B cell (primary cell): ENCODE data around the gene MAPRE3. TPM values are rescaled to one million over a fixed set of nuclear protein-coding genes. Genes with fewer than 3 reads are reported as not detected.

Experiments used
- ATAC-seq: fragments of 200-7000 bp; cut with Tn5 transposase; one replicate; pipeline ENCODE4 v1.10.0; 2021; ENCODE audit warnings: low read depth, mild to moderate bottlenecking, moderate number of reproducible peaks, moderate library complexity
- CTCF ChIA-PET: fragments of 350-600 bp; sonication (Branson Sonifier 250); formaldehyde crosslinking; loops from one replicate; lab custom pipeline; 2021; ENCODE audit warnings: antibody characterized with exemption, inconsistent platforms; lab: Charles Lee
- POLR2A ChIA-PET: fragments of 350-600 bp; sonication (Branson Sonifier 250); formaldehyde crosslinking; loops from one replicate; lab custom pipeline; 2021; ENCODE audit warnings: antibody characterized with exemption; lab: Charles Lee
- DNase-seq: peaks from one replicate; pipeline ENCODE4 v3.0.0; 2013
- H2AFZ ChIP-seq: 2 replicates; pipeline ENCODE4 v1.6.1; 2012; ENCODE audit warnings: mild to moderate bottlenecking, low read depth, low read length; ENCODE audit not compliant: insufficient read depth, poor library complexity, severe bottlenecking
- H3K27ac ChIP-seq, 2 donors: 1 replicate in 1 of 2; 2 replicates in 1 of 2; pipeline ENCODE4 v1.5.1; 2012 to 2013; ENCODE audit warnings: low read length in 2 of 2, mild to moderate bottlenecking in 2 of 2, moderate library complexity in 1 of 2
- H3K27me3 ChIP-seq, 4 experiments: fragments of 200-600 bp in 1 of 4; sonication (generic) in 1 of 4; replicated peaks in 1 of 4; 1 replicate in 2 of 4; 2 replicates in 2 of 4; pipeline versions ENCODE4 v1.6.1 to v1.7.0; 2013 to 2016; ENCODE audit warnings: low read length in 3 of 4, mild to moderate bottlenecking in 2 of 4, mixed read lengths in 1 of 4, moderate library complexity in 1 of 4; ENCODE audit not compliant: insufficient read depth in 4 of 4, control insufficient read depth in 3 of 4; ENCODE audit errors: control extremely low read depth in 1 of 4
- H3K36me3 ChIP-seq, 2 experiments: replicated peaks in 1 of 2; 1 replicate in 1 of 2; 2 replicates in 1 of 2; pipeline versions ENCODE4 v1.6.1 to v1.7.1; 2013; ENCODE audit warnings: low read length in 1 of 2; ENCODE audit not compliant: insufficient read depth in 2 of 2, control insufficient read depth in 1 of 2; ENCODE audit errors: control extremely low read depth in 1 of 2, extremely low read depth in 1 of 2
- H3K4me1 ChIP-seq, 2 donors: fragments of 200-600 bp in 1 of 2; sonication (generic) in 1 of 2; 1 replicate in 1 of 2; 2 replicates in 1 of 2; pipeline versions ENCODE4 v1.5.1 to v1.6.1; 2013 to 2017; ENCODE audit warnings: low read length in 2 of 2; ENCODE audit not compliant: control insufficient read depth in 2 of 2, insufficient read depth in 2 of 2
- H3K4me2 ChIP-seq: replicated peaks from 2 replicates; pipeline ENCODE3; 2012; ENCODE audit warnings: mild to moderate bottlenecking, low read depth, low read length; ENCODE audit not compliant: poor library complexity, severe bottlenecking
- H3K4me3 ChIP-seq, 5 experiments: fragments of 200-600 bp in 1 of 5; sonication (generic) in 1 of 5; 1 replicate in 3 of 5; 2 replicates in 2 of 5; pipeline versions ENCODE4 v1.5.1 to v1.7.0; 2011 to 2016; ENCODE audit warnings: low read length in 4 of 5, mild to moderate bottlenecking in 4 of 5, low read depth in 2 of 5, control low read depth in 1 of 5, moderate library complexity in 1 of 5; ENCODE audit not compliant: insufficient read depth in 1 of 5; ENCODE audit errors: control extremely low read depth in 1 of 5, extremely low read depth in 1 of 5
- H3K79me2 ChIP-seq: fragments of 200-600 bp; sonication (generic); one replicate; pipeline ENCODE4 v1.6.0; 2016; ENCODE audit warnings: low read length; ENCODE audit not compliant: control insufficient read depth, insufficient read depth
- H3K9ac ChIP-seq: fragments of 200-600 bp; sonication (generic); 2 replicates; pipeline ENCODE4 v1.6.1; 2017; ENCODE audit warnings: mild to moderate bottlenecking, low read length, moderate library complexity
- H3K9me3 ChIP-seq, 3 donors: one replicate each; pipeline versions ENCODE4 v1.6.1 to v1.7.1; 2013; ENCODE audit warnings: low read length in 2 of 3; ENCODE audit not compliant: control insufficient read depth in 2 of 3, insufficient read depth in 1 of 3; ENCODE audit errors: control extremely low read depth in 1 of 3
- H4K20me1 ChIP-seq: 2 replicates; pipeline ENCODE4 v1.6.0; 2012; ENCODE audit warnings: mild to moderate bottlenecking, low read length; ENCODE audit not compliant: insufficient read depth, control insufficient read depth, poor library complexity, severe bottlenecking
- H3K27ac Mint-ChIP-seq: one replicate; pipeline ENCODE4 v1.8.0; 2021; ENCODE audit warnings: mixed read lengths
- H3K27me3 Mint-ChIP-seq: one replicate; pipeline ENCODE4 v1.8.0; 2021; ENCODE audit warnings: mixed read lengths
- H3K4me1 Mint-ChIP-seq: one replicate; pipeline ENCODE4 v1.8.0; 2021; ENCODE audit warnings: mixed read lengths
- H3K4me3 Mint-ChIP-seq: one replicate; pipeline ENCODE4 v1.8.0; 2021; ENCODE audit warnings: mixed read lengths
- H3K9me3 Mint-ChIP-seq: one replicate; pipeline ENCODE4 v1.8.0; 2022; ENCODE audit warnings: mixed read lengths; ENCODE audit not compliant: insufficient read depth
- CTCF ChIP-seq: fragments of 200-600 bp; IDR thresholded peaks from one replicate; pipeline ENCODE4 v1.8.0; 2022; ENCODE audit warnings: antibody characterized with exemption, mild to moderate bottlenecking
- EZH2 ChIP-seq: IDR thresholded peaks from 2 replicates; pipeline ENCODE4 v1.6.1; 2012; ENCODE audit warnings: borderline replicate concordance, low read depth, mild to moderate bottlenecking, moderate library complexity, low read length; ENCODE audit not compliant: insufficient read depth, poor library complexity, severe bottlenecking
- WGBS: methylation state at CpG from one replicate; pipeline ENCODE4 v1.1.5; 2013; ENCODE audit warnings: missing lambda C conversion rate; ENCODE audit not compliant: insufficient coverage; 5-methylcytosine and 5-hydroxymethylcytosine counted together
- intact Hi-C: fragments of 100-400 bp; cut with micrococcal nuclease; formaldehyde crosslinking; loops from one replicate; pipeline ENCODE4 v1.10.0; 2022
- polyA plus RNA-seq: library from polyadenylated mRNA; depleted of rRNA; stranded (reverse); fragments of >200 nt; gene quantifications from 2 replicates; pipeline ENCODE4 v1.2.3, GENCODE V29; 2012
- total RNA-seq, 2 donors: library from RNA; stranded (reverse); fragments of 120-200 nt in 1 of 2; gene quantifications; 1 replicate in 1 of 2; 2 replicates in 1 of 2; pipeline versions ENCODE4 v1.2.3 to v1.2.4, GENCODE V29; 2013 to 2022

MAPRE3 gene
- total and polyA plus RNA-seq, 2 donors (not counting 1 experiment from before 2014, with no cell fraction given): 5.4 to 9.8 TPM

GRCh38 chr2:26959331-26959730 lies 11.1 kb upstream of the MAPRE3 start:
- Mint-ChIP-seq H3K9me3 (no peaks in the 10 kb centered on the region), H3K4me1 (no peaks in the 10 kb centered on the region), H3K4me3 (no peak overlapping the region), H3K27me3 (peaks cover 37% of the 10 kb centered on the region), H3K27ac (no peak overlapping the region)
- H3K9me3 ChIP-seq: no peaks in the 10 kb centered on the region
- H3K36me3 ChIP-seq: no peaks in the 10 kb centered on the region
- DNase-seq (no peak), ATAC-seq (no peak)
- H3K4me3 ChIP-seq: no peak overlapping the region
- intact Hi-C loops: no loop called here
- no peaks in the 10 kb centered on the region for H4K20me1 ChIP-seq
- H3K27me3 ChIP-seq: peaks cover 0 to 16% (median 4%) of the 10 kb centered on the region in 4 experiments
- no CpG with 5 or more reads among the region's 2 CpGs for WGBS
- no peak for TF ChIP-seq EZH2
- TF ChIP-seq CTCF: no peak
- ChIA-PET CTCF (interaction anchor here (0.6 to 8.0 kb wide), 14 partner anchors 9 to 1508 kb away, joined by 3 to 168 read pairs (median 4); partner anchors contain the start of genes OST4 and TRIM54), POLR2A (no interaction called here)
- no peaks in the 10 kb centered on the region for H3K4me1 ChIP-seq
- no peak overlapping the region for H3K9ac ChIP-seq
- H3K27ac ChIP-seq: no peak overlapping the region
- no peak overlapping the region for H3K4me2 ChIP-seq
- H3K79me2 ChIP-seq: no peaks in the 10 kb centered on the region
- H2AFZ ChIP-seq: no peak overlapping the region

GRCh38 chr2:26964446-26965130 lies 5.8 kb upstream of the MAPRE3 start:
- no CpG with 5 or more reads among the region's 3 CpGs for WGBS
- Histone ChIP-seq H3K79me2 (no peaks in the 10 kb centered on the region), H3K9me3 (no peaks in the 10 kb centered on the region), H3K27ac (no peak overlapping the region), H3K4me1 (no peaks in the 10 kb centered on the region), H3K36me3 (no peaks in the 10 kb centered on the region), H3K4me3 (no peak overlapping the region), H4K20me1 (no peaks in the 10 kb centered on the region), H2AFZ (no peak overlapping the region), H3K4me2 (no peak overlapping the region), H3K27me3 (peaks cover 2 to 14% (median 8%) of the 10 kb centered on the region in 4 experiments), H3K9ac (no peak overlapping the region)
- Mint-ChIP-seq H3K27ac (no peak overlapping the region), H3K9me3 (no peaks in the 10 kb centered on the region), H3K4me3 (no peak overlapping the region), H3K27me3 (peaks cover 39% of the 10 kb centered on the region), H3K4me1 (peaks cover 5% of the 10 kb centered on the region)
- intact Hi-C loops: loop anchor here (5.0 kb wide), 1 partner anchor 123 kb away; the partner anchor contains the start of gene KHK
- TF ChIP-seq EZH2 (no peak), CTCF (no peak)
- no peak for ATAC-seq
- ChIA-PET POLR2A (interaction anchor here (0.6 kb wide), 1 partner anchor 316 kb away, joined by 3 read pairs; no protein-coding TSS in a partner anchor), CTCF (interaction anchor here (3.4 to 8.0 kb wide), 5 partner anchors 52 to 338 kb away, joined by 12 to 168 read pairs (median 71); partner anchors contain the start of genes PREB and TRIM54)
- no peak for DNase-seq
